SHP77 (cell line): ENCODE results near the gene MBP.

Experiments used
- DNase-seq, 2 experiments: peaks; one replicate each; lab custom pipeline; 2025; lab: John Stamatoyannopoulos, UW

Gene MBP

GRCh38 chr18:77065221-77065981 lies 67.2 kb downstream of the MBP start:
- DNase-seq = no peak

- no peak for DNase-seq
These were observed 69.3 kb downstream of the MBP start for GRCh38 chr18:77063260-77063659.

- DNase-seq = no peak
These were observed 70.0 kb downstream of the MBP start for GRCh38 chr18:77062518-77063003.

GRCh38 chr18:77061946-77062517 lies 70.6 kb downstream of the MBP start:
- DNase-seq = no peak

GRCh38 chr18:77061281-77061945 lies 71.2 kb downstream of the MBP start:
- DNase-seq = no peak

GRCh38 chr18:77060151-77060550 lies 72.4 kb downstream of the MBP start:
- no peak for DNase-seq

DNA sequence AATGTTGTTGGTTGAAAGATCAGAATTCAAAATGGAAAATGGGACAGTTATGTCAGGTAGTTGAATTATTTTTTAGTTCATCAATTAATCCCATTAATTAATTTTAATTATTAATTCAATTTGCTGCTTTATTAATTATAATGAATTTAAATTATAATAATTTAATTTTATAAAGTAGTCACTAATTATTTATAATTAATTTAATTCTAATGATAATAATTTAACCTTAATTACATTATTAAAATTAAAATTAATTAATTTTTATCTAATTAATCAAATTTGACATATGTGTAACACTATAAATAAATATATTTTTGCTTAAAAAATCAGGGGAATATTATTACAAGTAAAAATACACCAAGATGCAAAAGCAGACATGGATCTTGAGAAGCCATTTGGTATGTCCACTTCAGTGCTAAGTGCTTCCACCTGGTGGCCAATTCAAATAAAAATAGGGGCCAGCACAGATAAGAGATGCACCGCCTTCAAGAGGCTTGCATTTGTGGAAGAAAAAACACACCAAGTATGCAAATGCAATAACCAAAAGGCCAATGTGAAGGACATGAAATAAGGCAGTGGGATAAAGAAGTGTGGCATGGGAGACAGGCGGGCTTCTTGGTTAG lies 73.2 kb downstream of the MBP start:
- peak; percentile 41 to 45 for DNase-seq

GRCh38 chr18:77058290-77058835 lies 74.2 kb downstream of the MBP start:
- DNase-seq = no peak

DNA sequence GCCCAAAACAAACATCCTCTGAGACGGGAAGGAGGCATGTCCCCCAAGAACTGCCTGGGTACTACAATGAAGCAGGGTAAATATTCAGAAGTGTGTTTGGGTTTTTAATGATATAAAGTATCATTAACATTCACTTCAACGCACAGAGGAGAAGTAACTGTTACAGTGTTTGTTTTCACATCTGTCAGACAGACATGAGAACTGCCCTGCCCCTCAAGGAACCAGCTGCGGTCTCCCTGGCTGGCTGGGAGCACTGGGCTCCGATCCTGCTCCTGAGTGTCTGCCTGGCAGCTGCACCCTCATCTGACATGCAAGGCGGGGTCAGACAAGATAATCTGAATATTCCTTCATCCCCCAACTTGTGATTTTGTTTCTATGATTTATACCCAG lies 75.6 kb downstream of the MBP start:
- DNase-seq = peak; percentile 35 to 65

DNA sequence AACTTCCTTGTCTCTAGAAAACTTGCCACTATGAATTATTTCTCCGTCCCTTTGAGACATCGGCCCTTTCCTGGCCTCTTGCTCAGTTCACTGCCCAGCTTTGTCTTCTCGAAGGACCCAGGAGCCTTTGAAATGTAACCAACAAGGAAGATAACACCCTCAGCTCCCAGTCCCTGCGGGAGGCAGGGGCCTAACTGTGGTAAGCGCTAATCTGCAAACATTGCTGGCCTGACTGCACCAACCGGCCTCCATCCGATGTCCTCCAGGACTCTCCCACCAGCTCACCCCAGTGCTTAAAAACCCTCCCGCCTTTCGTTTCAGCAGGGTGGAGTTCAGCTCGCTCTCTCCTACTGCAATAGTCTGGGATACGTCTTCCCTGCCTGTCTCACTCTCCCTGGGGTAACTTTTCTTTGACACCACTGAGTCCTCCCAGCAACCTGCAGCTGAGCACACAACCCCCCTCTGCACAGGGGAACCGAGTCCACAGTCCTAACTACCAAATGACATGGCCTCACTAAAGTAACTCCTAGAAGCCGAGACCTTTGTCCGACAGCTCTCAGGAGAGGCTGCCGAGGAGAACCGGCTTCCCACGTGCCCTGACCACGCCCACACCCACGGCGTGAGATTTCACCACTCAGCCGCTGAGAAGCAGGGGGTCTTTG lies 76.1 kb downstream of the MBP start:
- DNase-seq = peak; percentile 55 to 66

GRCh38 chr18:77055429-77056300 lies 76.9 kb downstream of the MBP start:
- peak in 1 of 2 experiments; percentile 43 for DNase-seq

- DNase-seq = peak; percentile 83 to 86
These were observed 77.8 kb downstream of the MBP start for GRCh38 chr18:77054606-77055428.

GRCh38 chr18:77054288-77054605 lies 78.3 kb downstream of the MBP start:
- DNase-seq = peak in 1 of 2 experiments; percentile 58

DNA sequence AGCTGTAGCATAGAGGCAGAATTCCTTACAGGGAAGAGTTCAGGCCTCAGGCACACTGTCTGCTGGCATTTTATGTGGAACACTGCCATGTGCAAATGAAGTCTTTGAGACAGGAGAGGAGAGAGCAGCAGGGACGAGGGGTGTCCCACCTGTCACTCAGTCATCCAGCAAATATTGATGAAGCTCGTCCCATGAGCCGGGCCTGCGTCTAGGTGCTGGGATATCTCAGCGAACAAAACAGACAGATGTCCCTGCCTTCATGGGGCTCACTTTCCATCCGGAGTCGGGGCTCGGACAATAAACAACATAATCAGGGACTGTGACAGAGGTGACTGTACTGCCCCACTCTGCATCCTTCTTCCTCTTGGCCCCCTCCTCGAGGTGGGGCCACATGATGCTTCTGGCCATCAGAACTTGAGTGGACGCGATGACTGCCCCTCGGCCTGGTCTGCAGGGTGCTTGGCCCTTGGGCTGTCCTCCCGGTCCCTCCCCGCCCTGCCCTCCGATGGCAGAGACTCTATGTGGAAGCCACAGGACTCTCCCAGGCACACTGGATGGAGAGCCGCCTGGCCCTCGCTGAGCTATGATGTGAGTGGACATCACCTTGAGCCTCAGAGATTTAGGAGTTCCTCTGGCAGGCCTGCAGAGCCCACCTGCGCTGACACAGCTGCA lies 78.8 kb downstream of the MBP start:
- no peak for DNase-seq

DNA sequence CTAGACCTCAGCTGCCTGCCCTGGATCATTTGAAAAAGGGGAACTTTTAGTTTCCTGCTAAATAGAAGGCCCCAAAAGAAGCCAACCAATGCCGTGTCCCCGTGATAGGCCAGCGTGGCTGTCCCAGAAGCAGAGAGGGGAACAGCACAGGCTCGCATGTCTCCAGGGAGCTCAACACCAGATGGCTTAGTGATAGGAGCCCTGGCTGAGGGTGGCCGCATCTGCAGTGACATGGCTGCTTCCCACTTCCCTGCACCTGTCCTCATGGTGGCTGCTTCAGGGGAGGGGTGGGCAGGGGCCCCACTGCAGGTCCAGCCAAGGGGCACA lies 79.6 kb downstream of the MBP start:
- DNase-seq = peak in 1 of 2 experiments; percentile 17

DNA sequence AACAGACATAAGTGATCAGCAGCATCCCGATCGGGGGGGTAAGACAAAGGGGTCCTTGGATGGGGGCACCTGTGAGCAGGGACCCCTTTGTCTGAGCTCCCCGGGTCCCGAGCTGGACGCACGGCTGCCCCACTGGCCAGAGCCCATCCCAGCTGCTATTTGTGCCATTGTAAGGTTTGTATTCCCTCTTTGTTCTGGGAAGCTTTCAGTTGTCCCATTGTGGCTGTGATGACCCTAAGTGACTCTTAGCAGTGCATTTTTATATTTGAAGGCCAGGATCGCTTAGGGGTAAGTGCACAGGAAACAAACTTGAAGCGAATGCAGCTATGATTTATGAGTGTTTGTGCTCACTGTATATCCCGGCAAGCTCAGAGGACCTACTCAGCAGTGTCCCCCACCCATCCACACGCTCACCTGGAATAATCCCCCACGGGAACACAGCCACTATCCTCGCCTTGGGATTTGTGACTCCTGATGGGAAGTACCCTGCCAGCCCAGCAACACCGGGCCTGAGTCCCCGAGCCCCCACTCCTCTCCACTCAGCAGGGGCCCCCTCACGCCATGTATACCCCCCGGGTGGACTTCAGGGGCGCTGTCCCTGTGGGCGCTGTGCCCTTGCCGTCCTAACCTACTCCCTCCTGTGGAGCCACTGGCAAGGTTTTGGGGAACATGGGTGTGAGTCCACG lies 80.1 kb downstream of the MBP start:
- DNase-seq = no peak

DNA sequence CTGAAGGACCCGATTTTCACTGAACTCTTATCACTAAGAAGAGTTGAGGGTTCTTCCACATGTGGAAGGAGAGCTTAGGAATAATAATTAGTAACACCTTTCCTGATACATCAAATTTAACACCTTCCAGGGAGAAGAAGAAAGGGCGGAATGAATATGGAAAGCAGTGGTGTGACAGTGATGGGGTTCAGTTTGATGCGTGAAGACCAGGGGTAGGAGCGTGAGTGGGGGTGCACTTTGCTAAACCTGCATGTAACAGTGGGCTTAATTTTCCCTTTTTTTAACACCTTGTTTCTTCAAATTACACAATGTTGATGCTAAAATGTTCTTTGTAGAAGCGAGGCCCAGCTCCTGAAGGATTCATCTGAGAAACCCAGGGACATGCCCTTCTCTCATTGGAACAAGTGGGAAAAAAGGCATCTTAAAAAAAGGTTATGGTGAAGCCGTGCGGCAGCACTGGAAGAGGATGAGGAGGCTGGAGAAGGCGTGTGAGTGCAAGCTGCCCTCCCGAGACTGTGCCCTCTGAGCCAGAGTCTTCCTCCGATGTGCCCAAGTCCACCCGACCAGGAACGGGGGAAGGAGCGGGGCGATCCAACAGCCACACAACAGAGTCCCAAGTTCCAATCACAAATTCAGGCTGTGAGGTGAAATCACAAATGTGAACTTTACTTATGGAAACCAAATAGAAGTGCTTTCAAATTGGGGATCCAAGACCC lies 80.8 kb downstream of the MBP start:
- DNase-seq = no peak

DNA sequence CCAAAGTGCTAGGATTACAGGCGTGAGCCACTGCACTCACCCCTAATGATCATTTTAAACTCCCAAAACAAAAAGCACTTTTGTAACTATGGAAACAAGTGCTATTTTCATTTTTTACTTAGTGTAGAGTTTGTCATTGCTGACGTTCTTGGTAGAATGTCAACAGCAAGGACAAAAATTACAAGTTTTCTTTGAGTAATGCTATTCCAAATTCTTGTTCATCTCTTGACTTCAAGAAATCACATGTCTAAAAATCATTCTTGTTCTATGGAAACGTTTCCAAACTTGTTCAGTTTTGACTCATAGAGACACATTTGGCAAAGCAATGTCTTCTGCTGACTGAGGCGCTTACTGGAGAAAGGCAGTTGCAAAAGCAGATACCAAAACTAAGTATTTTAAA lies 82.6 kb downstream of the MBP start:
- no peak for DNase-seq
